ENCODE data around the gene SLC24A2.
"Not testable (repeated sequence)": the region's sequence is repeated elsewhere in the genome, so short reads cannot be mapped to it uniquely, and the experiment has no call there.

Gene SLC24A2

DNA sequence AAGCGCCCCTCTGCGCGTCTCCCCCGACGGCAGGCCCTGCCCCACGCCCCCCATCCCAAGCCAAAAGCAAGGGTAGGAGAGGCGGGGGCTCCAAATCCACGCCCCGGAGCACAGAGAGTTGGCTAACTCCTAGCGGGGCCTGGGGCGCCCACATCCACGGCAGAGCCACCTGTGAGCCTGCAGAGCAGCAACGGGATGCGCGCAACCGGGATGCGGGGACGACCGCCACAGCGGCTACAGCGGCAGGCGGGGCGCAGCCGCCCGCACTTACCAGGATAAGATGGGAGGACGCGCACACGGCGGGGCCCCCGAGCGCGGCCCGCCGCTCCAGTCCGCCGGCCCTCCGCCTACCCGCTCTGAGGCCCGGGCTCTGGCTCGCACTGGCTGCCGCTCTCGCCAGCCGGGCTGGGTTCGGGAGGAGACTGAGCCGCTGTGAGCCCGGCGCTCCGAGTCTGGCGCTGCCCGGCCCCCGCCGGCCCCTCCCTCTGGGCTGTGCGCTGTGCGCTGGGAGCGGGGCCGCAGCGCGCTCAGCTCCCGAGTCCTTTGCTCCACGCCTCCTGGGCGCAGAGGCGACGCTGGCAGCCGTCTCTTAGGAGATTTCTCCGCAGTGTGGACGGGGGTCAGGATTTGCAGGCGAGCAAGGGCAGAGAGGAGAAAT is at the start of gene SLC24A2:
SLC24A2 (minus strand) TSS at position 424 of the 658 bp plus-strand sequence.
- peak in 1 of 2 experiments; percentile 52 for DNase-seq

DNA sequence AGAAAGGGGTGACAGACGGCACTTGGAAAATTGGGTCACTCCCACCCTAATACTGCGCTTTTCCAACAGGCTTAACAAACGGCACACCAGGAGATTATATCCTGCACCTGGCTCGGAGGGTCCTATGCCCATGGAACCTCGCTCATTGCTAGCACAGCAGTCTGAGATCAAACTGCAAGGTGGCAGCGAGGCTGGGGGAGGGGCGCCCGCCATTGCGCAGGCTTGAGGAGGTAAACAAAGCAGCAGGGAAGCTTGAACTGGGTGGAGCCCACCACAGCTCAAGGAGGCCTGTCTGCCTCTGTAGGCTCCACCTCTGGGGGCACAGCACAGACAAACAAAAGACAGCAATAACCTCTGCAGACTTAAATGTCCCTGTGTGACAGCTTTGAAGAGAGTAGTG is 44.5 kb upstream of the SLC24A2 start:
- not testable (repeated sequence) for DNase-seq

DNA sequence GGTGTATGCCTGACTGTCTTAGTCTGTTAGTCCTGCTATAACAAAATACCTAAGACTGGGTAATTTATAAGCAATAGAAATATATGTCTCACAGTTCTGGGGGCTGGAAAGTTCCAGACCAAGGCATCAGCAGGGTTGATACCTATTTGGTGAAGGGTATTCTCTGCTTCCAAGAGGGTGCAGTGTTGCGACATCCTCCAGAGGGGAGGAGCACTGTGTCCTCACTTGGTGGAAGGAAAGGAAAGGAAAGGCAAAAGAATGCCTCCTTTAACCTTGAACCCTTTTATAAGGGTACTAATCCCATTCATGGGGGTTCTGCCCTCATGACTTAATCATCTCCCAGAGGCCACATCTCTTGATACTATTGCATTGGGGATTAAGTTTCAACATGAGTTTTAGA is 42.0 kb upstream of the SLC24A2 start:
- no peak for DNase-seq

DNA sequence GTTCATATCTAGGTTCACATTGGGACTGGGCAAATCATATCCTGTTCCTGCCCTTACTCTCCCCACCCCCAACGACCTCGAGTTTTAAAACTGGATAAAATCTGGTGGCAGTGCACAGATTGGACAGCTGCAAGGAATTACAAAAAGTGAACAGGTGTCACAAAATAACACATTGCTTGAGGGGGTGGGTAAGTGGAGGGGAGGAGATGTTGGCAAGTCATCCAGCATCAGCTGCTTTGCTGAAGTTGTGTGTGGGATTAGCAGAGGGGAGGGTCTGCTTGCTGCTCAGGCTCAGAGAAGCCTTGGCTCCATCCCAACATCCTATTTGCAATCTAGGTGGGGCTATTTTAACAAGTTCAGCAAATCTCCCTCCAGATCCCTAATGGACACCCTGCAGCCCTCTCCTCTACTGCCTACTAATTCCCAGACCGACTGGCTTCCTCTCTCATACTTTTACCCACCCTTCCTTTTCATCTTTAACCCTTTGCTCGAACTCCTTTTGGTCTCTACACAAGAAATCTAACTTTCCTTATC is 39.8 kb upstream of the SLC24A2 start:
- no peak for DNase-seq

DNA sequence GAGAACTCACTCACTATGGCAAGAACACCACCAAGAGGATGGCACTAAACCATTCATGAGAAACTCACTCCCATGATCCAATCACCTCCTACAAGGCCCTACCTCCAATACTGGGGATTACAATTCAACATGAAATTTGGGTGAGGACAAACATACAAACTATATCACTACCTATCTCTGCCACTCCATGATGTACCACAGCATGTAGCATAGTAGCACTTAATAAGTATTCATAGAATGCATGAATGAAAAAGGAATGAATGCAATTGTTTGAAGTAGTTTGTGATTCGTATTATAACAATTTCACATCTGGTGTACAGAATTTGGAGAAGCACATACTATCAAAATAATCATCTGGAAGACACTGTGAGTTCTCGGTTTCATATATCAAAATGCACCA is 27.9 kb upstream of the SLC24A2 start:
- no peak for DNase-seq

DNA sequence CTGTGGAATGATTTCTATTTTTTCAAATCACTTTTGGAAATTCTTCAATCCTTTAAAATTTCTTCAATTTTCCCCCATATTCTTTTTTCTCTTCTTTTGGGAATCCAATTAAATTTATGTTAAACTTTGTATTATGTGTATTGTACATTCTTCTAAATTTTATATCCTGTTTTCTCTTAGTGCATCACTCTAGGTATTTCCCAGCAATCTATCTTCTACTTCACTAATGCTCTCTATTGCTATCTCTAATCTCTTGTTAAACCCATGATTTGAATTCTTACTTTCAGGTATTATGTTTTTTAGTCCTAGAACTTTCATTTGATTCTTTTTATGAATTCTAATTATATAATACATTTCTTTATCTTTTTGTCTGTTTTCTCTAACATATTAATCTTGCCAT is 23.4 kb upstream of the SLC24A2 start:
- DNase-seq: no peak

DNA sequence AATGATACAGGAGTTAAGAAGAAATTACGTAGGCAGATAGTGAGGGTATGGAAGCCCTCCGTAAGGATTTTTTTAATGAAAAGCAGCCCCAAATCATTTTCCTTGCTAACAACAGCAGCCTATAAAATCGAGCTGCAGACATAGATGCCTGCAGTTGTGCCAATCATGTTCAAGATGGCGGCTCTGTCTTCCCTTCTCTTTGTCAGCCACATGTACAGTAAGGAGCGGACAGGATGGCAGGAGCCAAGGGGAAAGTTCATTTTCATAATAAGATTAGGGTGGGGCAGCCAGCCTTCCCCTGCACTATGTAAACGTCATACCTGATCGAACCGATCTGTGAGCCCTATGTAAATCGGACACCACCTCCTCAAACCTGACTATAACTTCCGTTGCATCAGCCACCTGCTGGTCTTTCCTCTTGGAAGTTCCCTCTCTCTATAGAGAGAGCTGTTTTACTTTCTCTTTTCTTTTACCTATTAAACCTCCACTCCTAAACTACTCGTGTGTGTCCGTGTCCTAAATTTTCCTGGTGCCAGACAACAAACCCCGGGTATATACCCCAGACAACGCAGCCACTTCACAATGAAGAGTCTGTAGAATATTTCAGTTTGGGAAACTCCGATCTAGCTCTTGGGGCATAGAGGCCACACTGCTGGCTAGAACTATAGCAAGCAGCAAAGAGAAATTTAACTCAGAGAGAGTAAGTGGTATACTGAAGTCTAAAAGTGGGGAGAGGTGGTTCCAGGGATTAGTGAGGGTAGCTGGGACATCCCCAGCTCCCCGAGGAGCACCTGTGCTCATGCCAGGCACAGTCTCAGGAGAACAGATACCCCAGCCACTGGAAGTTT is 20.8 kb upstream of the SLC24A2 start:
- DNase-seq: peak; percentile 21 to 60

DNA sequence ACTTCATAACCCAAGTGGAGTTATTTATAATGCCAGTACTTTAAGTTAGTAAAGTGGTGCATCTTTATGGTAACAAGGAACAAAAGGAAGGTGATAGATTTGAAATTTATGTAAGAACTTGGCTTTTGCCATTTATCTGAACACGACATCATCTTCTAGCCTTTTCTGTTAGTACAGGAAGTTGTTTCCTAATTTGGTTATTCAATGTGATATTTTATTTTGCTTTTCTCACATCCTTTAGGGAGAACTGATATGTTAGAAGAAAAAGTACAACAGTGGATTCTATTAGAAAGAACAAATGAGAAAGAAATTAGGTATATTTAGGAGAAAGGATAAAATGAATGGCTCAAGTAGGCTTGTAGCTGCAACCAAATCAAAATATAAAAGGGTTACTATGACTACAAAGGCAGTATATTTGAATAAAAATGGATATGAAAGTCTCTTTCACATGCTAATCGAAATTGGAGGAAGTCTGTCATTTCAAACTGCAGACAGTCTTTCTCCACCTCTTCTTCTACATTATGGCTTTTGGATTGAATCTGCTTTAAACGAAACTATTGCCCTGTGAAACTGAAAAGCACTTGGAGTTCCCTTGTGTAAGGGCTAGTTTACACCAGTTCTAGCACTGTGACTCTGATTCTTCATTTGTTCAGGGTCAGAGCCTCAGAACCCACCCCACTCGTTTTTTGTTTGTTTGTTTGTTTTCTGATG is 18.5 kb upstream of the SLC24A2 start:
- DNase-seq: peak in 1 of 2 experiments; percentile 3

DNA sequence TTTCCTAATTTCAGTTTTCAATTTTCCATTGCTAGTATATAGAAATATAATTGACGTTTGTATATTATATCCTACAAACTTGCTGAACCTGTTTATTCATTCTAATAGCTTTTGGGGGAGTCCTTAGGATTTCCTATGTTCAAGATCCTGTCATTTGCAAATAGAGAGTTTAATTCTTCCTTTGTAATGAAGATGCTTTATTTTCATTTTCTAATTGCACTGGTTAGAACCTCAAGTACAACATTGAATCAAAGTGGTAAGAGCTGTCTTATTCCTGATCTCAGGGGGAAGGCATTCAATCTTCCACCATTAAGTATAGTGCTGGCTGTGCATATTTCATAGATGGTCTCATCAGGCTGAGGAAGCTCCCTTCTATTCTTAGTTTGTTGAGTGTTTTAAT is 15.6 kb upstream of the SLC24A2 start:
- DNase-seq: no peak

DNA sequence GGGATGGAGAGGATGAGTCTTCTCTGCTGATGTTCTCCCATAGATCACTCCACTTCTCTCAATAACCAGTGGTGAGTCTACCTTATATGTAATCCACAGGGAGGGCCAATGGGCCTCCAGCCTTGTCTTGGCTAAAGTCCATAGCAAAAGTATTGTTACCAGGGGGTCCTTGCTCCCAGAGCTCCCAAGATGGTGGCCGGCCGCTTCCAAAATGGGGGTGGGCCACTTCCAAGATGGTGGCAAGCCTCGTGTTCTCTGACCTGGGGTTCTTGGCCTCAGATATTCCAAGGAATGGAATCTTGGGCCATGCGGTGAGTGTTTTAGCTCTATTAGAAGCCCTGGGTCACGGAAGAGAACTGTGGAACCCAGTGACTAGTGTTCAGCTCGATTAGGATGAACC is 12.0 kb upstream of the SLC24A2 start:
- DNase-seq: no peak

DNA sequence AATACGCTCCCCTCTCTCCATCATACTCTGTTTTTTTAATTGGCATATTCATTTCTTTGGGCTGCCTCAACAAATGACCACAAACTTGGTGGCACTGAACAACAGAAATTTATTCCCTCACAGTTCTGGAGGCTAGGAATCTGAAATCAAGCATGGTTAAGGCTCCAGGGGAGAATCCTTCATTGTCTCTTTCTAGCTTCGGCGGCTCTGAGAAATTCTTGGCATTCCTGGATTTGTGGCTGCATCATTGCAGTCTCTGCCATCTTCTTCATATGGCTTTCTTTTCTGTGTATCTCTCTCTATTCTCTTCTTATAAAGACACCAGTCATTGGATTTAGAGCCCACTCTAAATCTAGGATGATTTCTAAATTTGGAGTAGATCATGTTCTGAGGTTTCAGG is 10.9 kb upstream of the SLC24A2 start:
- DNase-seq: no peak

DNA sequence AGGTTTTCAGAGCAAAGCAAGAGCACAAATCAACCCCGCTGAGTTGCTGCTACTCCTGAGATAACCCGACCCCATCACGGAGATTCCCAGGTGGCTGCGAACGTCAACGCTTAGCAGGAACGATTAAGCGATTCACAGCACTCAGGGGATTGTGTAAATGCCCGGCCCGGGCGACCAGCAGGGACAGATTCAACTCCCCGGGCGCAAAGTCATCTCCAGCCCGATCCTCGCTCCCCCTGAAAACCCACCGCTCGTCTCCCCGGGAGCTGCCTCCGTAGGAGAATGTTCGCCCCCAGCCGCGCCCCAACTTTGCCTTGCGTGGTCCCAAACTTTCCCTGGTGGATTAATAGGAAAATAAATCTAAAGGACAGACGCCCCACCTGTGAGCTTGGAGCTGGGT is 685 bp downstream of the SLC24A2 start:
- peak; percentile 21 to 58 for DNase-seq

DNA sequence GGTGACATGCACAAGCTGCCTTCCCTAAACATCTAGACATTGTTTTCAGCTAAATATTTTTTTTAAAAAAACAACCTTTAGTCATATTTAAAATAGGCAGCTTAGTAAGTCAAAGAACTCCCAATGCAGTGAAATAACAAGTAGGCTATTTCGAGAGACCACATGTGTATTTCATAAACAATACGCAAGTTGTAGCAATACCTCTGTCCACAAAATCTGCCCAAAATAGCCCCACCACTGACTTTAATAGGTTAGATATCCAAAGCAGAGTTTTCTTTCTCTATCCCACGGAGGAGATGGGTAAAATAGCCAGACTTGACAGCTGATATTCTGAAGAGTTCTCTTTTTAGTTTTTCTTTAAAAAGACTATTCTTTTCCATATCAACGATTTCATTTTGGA is 1.2 kb downstream of the SLC24A2 start:
- no peak for DNase-seq

DNA sequence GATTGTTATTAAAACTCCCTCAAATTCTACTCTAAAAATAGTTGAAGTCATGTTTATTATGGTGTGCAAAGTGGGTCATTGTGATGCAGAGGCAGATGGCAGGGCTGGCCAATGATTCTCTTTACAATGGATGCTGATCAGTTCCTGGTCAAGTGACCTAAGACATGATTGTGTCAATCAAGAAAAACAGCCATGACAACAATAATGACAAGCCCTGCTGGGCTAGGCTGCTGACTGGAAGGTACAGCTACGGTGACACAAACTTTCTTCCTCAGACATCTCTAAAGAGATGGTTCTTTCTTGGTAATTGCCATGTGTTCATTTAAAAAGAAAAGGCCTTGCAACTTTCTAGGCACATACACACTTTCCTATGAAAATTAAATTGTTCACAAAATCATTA is 3.6 kb downstream of the SLC24A2 start:
- DNase-seq: no peak

DNA sequence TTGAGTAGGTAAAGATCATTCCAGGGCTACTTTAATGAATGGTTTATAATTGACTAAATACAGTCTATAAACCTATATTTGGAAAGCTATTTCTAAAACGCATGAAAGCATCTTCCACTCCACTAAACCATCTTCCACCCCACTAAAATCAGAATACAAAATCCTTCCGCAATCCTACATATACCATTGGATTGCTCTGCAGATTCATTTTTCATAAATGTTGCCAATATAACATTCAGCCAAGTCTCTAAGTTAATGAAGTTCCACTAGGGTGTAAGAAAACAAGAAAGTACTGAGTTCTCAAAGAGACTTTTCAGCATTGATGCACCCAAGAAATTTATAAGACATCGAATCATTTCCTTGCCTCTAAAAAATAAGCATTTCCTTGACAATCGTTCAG is 4.7 kb downstream of the SLC24A2 start:
- DNase-seq: no peak

DNA sequence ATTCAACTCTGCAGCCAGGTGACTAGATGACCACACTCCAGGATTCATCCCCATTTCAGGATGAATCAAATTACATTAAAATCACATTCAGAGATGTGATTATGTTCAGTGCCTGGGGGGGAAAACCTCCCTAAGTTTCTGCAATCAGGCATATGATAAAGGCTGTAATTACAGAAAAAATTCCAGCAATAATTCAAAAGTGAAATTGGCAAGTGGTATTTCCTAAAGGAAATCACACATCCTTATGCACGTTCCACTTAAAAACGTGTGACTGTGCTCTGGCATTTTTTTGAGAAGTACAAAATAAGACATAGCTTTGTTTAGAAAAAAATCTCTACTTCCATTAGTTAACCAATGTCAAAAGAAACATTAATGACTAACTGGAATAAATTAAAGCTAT is 5.3 kb downstream of the SLC24A2 start:
- no peak for DNase-seq

DNA sequence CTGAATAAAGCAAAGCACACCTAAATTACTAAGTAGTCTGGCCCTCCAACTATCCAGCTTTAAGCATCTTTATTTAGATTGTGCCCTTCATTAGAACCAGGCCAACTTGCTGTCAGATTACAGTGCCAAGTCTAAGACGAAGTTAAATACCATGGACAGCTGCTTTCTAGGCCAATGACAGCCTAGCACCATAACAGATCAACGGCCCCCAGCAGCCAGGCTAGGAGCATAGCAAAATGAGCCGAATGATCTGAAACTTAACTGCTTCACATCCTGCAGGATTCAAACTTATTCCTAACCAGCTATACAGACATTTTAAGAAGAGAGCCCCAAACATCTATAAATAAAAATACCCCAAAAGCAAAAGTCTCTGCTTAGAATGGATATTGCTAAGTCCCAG is 6.8 kb downstream of the SLC24A2 start:
- DNase-seq: no peak

DNA sequence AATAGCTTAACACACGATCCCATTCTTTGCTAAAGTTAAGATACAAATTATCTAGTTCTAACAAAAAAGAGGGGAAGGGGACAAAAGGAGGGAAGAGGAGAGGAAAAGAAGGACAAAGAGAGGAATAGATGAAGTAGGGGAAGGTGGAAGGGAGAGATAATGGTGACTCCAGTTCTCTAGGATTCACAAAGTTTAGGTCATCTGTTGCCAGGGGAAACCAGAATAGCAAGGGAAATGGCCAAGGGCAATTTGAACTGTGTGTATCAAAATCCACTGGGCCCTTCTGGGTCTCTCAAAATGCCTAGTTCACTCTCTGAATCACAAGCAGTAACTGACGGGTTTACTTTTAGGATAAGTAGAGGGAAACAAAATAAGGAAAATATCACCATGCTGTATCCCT is 7.6 kb downstream of the SLC24A2 start:
- peak in 1 of 2 experiments; percentile 8 for DNase-seq

DNA sequence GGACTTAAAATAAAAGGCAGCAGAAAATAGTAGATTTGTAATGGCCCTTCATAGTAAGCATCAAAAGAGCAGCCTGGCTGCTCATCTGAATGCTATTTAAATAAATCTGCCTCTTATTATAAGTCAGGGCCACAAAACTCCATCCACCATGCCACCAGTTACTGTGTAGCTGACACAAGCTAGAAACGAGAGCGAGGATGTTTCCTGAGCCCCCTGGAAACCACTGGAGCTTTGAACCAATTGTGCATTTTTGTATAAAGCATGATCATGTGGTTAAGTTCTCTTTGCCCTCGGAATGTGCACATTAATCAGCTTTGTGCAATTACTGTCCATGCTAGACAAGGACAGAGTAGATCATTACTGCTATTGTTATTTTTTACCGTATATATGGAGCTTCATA is 17.4 kb downstream of the SLC24A2 start:
- DNase-seq: no peak

DNA sequence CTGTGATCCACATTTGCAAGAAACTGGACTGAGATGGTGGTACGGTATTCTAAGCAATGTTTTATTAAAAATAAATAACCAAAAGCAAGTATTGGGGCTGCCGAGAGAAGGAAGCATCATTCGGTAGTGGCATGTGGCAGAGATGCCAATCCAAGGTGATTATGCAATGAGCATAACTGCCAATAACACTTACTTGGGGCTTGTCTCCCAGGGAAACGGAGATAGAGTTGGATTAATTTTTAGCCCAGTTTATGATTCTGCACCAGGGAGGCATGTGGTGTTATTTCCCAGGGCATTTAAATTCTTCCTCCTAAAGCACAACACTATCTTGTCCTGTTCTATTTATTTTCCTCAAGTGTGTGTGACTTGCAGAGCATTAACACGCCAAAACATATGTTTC is 17.9 kb downstream of the SLC24A2 start:
- DNase-seq: no peak

DNA sequence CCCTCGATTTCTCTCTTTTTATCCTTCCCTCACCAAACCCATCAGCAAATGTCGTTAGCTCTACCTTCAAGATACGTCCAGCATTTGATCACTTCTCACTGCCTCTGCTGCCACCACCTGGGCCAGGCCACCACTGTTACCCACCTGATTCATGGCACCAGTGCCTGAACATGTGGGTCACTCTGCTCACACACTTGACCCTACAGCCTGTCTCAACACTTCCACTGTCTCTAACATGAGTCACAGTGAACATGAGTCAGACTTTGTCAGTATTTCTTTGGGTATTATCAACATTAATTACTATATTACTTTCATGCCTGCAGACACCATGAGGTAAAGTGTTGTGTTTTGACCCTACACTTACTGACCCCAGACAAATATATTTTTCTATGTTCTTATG is 19.6 kb downstream of the SLC24A2 start:
- no peak for DNase-seq

DNA sequence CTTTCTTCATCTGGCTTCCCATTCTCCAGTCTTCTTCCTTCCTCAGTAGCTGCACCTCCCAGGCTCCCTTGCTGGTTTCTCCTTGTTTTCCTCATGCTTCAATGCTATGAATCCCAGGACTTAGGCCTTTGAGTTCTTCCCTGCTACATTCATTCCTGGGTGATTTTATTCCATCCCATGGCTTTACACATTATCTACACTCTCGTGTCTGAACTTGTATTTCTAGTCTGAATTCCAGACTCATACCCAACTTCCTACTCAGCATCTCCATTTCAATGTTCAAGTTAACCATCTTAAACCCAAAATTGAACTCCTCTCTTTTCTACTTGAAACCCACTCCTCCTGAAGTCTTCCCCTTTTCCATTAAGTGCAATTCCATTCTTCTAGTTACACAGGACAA is 20.0 kb downstream of the SLC24A2 start:
- DNase-seq: no peak

DNA sequence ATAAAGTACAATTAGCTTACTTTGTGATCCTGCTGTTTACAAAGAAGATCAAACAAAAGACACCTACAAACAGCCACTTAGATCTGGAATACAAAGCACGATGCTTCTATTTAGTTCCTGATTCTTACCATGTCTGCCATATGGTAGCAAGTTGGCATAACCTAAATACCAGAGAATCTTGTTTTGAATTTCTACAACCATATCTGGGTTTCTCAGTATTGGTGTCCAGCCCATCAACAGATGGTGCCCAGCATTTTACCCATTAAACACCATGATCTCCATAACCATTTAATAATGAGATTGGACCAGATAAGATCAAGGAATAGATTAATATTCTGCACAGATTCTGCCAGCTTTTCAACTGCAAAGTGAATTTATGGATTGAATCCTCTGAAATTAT is 29.8 kb downstream of the SLC24A2 start:
- DNase-seq: no peak

DNA sequence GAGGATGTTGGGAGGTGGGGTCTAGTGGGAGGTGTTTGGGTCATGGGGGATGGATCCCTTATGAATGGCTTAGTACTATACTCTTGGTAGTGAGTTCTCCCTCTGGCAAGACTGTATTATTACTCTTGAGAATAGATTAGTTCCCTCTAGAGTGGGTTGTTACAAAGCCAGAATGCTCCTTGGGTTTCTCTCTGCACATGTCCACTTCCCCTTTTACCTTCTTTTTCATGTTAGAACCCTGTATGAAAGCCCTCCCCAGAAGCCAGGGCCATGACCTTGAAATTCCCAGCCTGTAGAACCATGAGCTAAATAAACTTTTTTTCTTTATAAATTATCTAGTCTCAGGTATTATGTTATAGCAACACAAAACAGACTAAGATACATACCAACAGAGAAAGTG is 31.1 kb downstream of the SLC24A2 start:
- DNase-seq: no peak

Measured in NCI-H526 (cell line).